CD4-positive, alpha-beta T cell (primary cell): ENCODE measurements around the gene GCC2. TPM values are rescaled to one million over a fixed set of nuclear protein-coding genes. Genes with fewer than 3 reads are reported as not detected.
"Not testable (repeated sequence)": the region's sequence is repeated elsewhere in the genome, so short reads cannot be mapped to it uniquely, and the experiment has no call there.

Experiments used
- ATAC-seq: fragments of 200-7000 bp; cut with Tn5 transposase; one replicate; pipeline ENCODE4 v1.10.0; 2022; ENCODE audit warnings: mild to moderate bottlenecking; ENCODE audit not compliant: poor library complexity
- CTCF ChIA-PET: fragments of 350-600 bp; sonication (Branson Sonifier 250); formaldehyde crosslinking; loops from one replicate; lab custom pipeline; 2021; ENCODE audit warnings: antibody characterized with exemption, inconsistent platforms; lab: Charles Lee
- POLR2A ChIA-PET: fragments of 350-600 bp; sonication (Branson Sonifier 250); formaldehyde crosslinking; loops from one replicate; lab custom pipeline; 2021; ENCODE audit warnings: antibody characterized with exemption, inconsistent platforms; lab: Charles Lee
- DNase-seq, 14 experiments: peaks; one replicate each; pipeline ENCODE4 v3.0.0-alpha.2; 2013 to 2020; ENCODE audit warnings: mixed read lengths in 2 of 14
- H3K27ac ChIP-seq, 2 donors: one replicate each; pipeline versions ENCODE4 v1.5.1 to v1.7.0; 2013; ENCODE audit warnings: low read length in 2 of 2, low read depth in 1 of 2, mild to moderate bottlenecking in 1 of 2
- H3K27me3 ChIP-seq, 2 experiments: 1 replicate in 1 of 2; 2 replicates in 1 of 2; pipeline versions ENCODE4 v1.6.1 to v1.7.0; 2013; ENCODE audit warnings: low read length in 2 of 2, control low read depth in 1 of 2, mild to moderate bottlenecking in 1 of 2, moderate library complexity in 1 of 2; ENCODE audit not compliant: insufficient read depth in 2 of 2, control insufficient read depth in 1 of 2
- H3K36me3 ChIP-seq: one replicate; pipeline ENCODE4 v1.6.1; 2013; ENCODE audit warnings: low read length, control low read depth; ENCODE audit not compliant: insufficient read depth
- H3K4me1 ChIP-seq: one replicate; pipeline ENCODE4 v1.6.1; 2013; ENCODE audit warnings: low read length, control low read depth; ENCODE audit not compliant: insufficient read depth
- H3K4me3 ChIP-seq: one replicate; pipeline ENCODE4 v1.5.1; 2013; ENCODE audit warnings: mild to moderate bottlenecking, low read length, moderate library complexity
- H3K9me3 ChIP-seq, 2 experiments: 1 replicate in 1 of 2; 2 replicates in 1 of 2; pipeline versions ENCODE4 v1.6.1 to v1.7.0; 2013; ENCODE audit warnings: low read length in 2 of 2, mild to moderate bottlenecking in 2 of 2, control low read depth in 1 of 2, moderate library complexity in 1 of 2; ENCODE audit not compliant: control insufficient read depth in 1 of 2, insufficient read depth in 1 of 2
- H3K27ac Mint-ChIP-seq: one replicate; pipeline ENCODE4 v1.8.0; 2020; ENCODE audit warnings: mixed read lengths
- H3K27me3 Mint-ChIP-seq: one replicate; pipeline ENCODE4 v1.8.0; 2021; ENCODE audit warnings: mixed read lengths
- H3K36me3 Mint-ChIP-seq: one replicate; pipeline ENCODE4 v1.8.0; 2021; ENCODE audit warnings: low read depth, mixed read lengths
- H3K4me1 Mint-ChIP-seq: one replicate; pipeline ENCODE4 v1.8.0; 2021; ENCODE audit warnings: low read depth, mixed read lengths
- H3K4me3 Mint-ChIP-seq: one replicate; pipeline ENCODE4 v1.8.0; 2020; ENCODE audit warnings: mild to moderate bottlenecking, mixed read lengths
- H3K9me3 Mint-ChIP-seq: one replicate; pipeline ENCODE4 v1.8.0; 2020; ENCODE audit warnings: mixed read lengths
- intact Hi-C, 2 experiments: fragments of 100-400 bp; cut with DNase I in 1 of 2; cut with micrococcal nuclease in 1 of 2; formaldehyde crosslinking; loops; one replicate each; pipeline versions ENCODE4 v1.15.1 to v1.9.0; 2023 to 2025; cut with DNase I, micrococcal nuclease
- total RNA-seq, 174 experiments: library from RNA in 2 of 174; stranded (reverse) in 2 of 174; gene quantifications; one replicate each; pipeline ENCODE4 v1.2.3 and lab custom pipeline; 2021 to 2026
- TF ChIP-seq, protein P1 (sequence below): fragments of 200-600 bp; IDR thresholded peaks from one replicate; pipeline ENCODE4 v1.8.0; 2022; ENCODE audit warnings: antibody characterized with exemption, mild to moderate bottlenecking

The GCC2 gene
- total RNA-seq, 2 experiments from 2014 or later, result 134 to 141 TPM

DNA sequence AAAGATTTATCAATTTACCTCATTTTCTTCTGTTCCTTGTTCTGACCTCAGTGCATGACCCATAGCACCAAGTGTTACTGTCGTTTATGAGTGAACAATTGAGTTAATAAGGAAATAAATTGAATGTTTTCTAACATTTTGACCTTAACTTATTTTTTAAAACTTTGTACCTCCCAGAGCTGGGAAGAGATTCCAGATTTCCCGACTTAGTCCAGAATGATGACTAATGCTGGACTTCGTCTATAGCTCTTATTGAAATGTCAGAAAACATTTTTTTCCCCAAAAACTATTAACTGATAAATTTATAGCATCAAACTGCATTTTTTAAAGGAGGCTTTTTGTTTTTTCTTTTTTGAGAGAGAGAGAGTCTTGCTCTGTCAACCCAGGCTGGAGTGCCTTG lies 63.4 kb downstream of the GCC2 start:
- H3K27me3 ChIP-seq, H3K36me3 ChIP-seq, ATAC-seq, H3K4me1 ChIP-seq, POLR2A ChIA-PET, H3K27ac ChIP-seq, H3K27ac Mint-ChIP-seq, H3K4me3 ChIP-seq, H3K27me3 Mint-ChIP-seq, H3K4me3 Mint-ChIP-seq, CTCF ChIA-PET, H3K9me3 ChIP-seq, DNase-seq, H3K9me3 Mint-ChIP-seq, H3K4me1 Mint-ChIP-seq, intact Hi-C loops: not testable (repeated sequence)
- peaks cover 26% of the 10 kb centered on the region for H3K36me3 Mint-ChIP-seq

DNA sequence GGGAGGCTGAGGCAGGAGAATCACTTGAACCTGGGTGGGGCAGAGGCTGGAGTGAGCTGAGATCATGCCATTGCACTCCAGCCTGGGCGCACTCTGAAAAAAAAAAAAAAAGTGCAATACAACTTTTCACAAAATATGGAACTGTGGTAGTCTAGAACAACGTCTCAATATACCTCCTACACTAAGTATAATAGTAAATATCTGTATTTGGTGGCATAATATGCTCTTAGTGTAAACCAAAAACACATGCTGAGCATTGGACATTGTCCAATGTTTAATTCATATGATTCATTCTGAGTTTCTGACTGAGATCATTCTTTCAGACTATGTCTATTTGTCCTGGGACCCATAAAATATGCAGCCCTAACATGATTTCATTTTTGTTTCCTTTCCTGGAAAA lies 65.5 kb downstream of the GCC2 start:
- H3K9me3 Mint-ChIP-seq, H3K27ac Mint-ChIP-seq, H3K4me1 ChIP-seq, POLR2A ChIA-PET, H3K27me3 Mint-ChIP-seq, DNase-seq, H3K4me3 Mint-ChIP-seq, H3K4me1 Mint-ChIP-seq, H3K27ac ChIP-seq, H3K9me3 ChIP-seq, H3K27me3 ChIP-seq, H3K36me3 ChIP-seq, intact Hi-C loops, H3K4me3 ChIP-seq, CTCF ChIA-PET, ATAC-seq: not testable (repeated sequence)
- H3K36me3 Mint-ChIP-seq, result peaks cover 24% of the 10 kb centered on the region

DNA sequence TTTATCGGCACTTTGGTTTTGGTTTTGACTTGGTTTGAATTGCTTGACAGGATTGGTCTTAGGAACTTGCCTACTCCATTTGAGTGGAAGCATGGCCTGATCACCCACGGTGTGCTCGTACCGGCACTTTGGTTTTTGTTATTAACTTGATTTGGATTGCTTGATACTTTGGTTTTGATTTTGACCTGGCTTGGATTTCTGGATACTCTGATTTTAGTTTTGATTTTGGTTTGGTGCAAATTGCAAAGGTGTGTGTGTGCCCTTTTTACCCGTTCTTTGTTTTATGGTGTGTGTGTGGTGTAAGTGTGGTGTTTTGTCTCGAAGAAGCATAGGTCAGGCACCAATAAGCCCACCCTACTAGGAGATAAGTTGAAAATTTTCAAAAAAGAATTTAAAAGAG lies 75.7 kb downstream of the GCC2 start:
- H3K27ac Mint-ChIP-seq, DNase-seq, H3K27ac ChIP-seq, H3K36me3 ChIP-seq, H3K4me1 Mint-ChIP-seq, POLR2A ChIA-PET, H3K9me3 ChIP-seq, CTCF ChIA-PET, H3K9me3 Mint-ChIP-seq, H3K4me3 ChIP-seq, H3K4me3 Mint-ChIP-seq, H3K27me3 ChIP-seq, intact Hi-C loops, ATAC-seq, H3K4me1 ChIP-seq, H3K27me3 Mint-ChIP-seq, H3K36me3 Mint-ChIP-seq: not testable (repeated sequence)

DNA sequence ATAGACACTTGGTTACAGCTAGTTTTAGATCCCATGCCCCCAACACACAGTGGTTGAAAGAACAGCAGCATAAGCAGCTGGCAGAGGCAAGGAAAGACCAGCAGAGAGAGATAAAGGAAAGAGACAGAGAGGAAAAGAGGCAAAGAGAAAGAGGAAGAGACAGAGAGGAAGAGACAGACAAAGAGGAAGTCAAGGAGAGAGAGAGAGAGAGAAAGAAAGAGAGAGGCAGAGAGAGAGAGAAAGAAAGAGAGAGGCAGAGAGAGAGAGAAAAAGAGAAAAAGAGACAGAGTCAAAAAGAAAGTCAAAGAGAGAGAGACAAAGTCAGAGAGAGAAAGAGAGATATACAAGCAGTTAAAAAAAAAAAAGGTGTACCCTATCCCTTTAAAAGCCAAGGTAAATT lies 76.3 kb downstream of the GCC2 start:
- CTCF ChIA-PET, H3K9me3 Mint-ChIP-seq, H3K36me3 Mint-ChIP-seq, H3K4me3 Mint-ChIP-seq, H3K4me3 ChIP-seq, DNase-seq, H3K27ac ChIP-seq, H3K27me3 Mint-ChIP-seq, H3K36me3 ChIP-seq, H3K27me3 ChIP-seq, ATAC-seq, H3K4me1 ChIP-seq, POLR2A ChIA-PET, H3K27ac Mint-ChIP-seq, intact Hi-C loops, H3K4me1 Mint-ChIP-seq, H3K9me3 ChIP-seq: not testable (repeated sequence)

DNA sequence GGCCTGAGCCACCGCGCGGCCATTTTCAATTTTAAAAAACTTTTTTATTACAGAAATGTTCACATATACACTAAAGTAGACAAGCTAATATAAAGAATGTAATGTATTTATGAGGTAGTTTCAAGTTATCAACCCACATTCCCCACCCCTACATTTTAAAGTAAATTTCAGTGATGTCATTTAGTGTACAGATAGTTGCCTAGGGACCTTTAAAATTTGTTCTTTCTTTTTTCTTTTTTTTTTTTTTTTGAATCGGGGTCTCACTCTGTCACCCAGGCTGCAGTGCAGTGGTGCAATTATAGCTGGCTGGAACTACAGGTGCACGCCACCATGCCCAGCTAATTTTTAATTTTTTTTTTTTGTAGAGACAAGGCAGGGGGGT lies 82.7 kb downstream of the GCC2 start:
- peaks cover 4% of the 10 kb centered on the region for H3K36me3 Mint-ChIP-seq
- TF ChIP-seq, protein P1, sequence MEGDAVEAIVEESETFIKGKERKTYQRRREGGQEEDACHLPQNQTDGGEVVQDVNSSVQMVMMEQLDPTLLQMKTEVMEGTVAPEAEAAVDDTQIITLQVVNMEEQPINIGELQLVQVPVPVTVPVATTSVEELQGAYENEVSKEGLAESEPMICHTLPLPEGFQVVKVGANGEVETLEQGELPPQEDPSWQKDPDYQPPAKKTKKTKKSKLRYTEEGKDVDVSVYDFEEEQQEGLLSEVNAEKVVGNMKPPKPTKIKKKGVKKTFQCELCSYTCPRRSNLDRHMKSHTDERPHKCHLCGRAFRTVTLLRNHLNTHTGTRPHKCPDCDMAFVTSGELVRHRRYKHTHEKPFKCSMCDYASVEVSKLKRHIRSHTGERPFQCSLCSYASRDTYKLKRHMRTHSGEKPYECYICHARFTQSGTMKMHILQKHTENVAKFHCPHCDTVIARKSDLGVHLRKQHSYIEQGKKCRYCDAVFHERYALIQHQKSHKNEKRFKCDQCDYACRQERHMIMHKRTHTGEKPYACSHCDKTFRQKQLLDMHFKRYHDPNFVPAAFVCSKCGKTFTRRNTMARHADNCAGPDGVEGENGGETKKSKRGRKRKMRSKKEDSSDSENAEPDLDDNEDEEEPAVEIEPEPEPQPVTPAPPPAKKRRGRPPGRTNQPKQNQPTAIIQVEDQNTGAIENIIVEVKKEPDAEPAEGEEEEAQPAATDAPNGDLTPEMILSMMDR, result no peak
- H3K9me3 ChIP-seq, result no peaks in the 10 kb centered on the region
- no peak overlapping the region for H3K4me3 Mint-ChIP-seq
- H3K27me3 ChIP-seq, result no peaks in the 10 kb centered on the region
- H3K36me3 ChIP-seq, result no peaks in the 10 kb centered on the region
- POLR2A ChIA-PET, result no interaction called here
- H3K27ac Mint-ChIP-seq, result no peak overlapping the region
- DNase-seq (no peak), ATAC-seq (no peak)
- H3K27ac ChIP-seq, result no peak overlapping the region
- no peaks in the 10 kb centered on the region for H3K9me3 Mint-ChIP-seq
- CTCF ChIA-PET, result interaction anchor here (0.7 kb wide), 1 partner anchor 22 kb away, joined by 4 read pairs; no protein-coding TSS in a partner anchor
- H3K27me3 Mint-ChIP-seq, result no peaks in the 10 kb centered on the region
- no peak overlapping the region for H3K4me3 ChIP-seq
- peaks cover 25% of the 10 kb centered on the region for H3K4me1 ChIP-seq
- peaks cover 34% of the 10 kb centered on the region for H3K4me1 Mint-ChIP-seq
- intact Hi-C loops, result loop anchor here (5.0 to 10.0 kb wide), 3 partner anchors 53 to 256 kb away; partner anchors contain the start of gene CCDC138 (in 1 of the 2)
